Panc1 (cell line): Measurements from ENCODE around the gene DIP2C. TPM values are rescaled to one million over a fixed set of nuclear protein-coding genes. Genes with fewer than 3 reads are reported as not detected.

Experiments used
- ATAC-seq: fragments of 200-7000 bp; cut with Tn5 transposase; 2 replicates; pipeline ENCODE4 v1.9.1; 2020; ENCODE audit warnings: mild to moderate bottlenecking, moderate library complexity
- BruUV-seq: library from RNA; stranded (reverse); fragments of 400-500 nt; replicated peaks from 2 replicates; lab custom pipeline; 2021; lab: Mats Ljungman, UMichigan
- CTCF ChIA-PET: fragments of 300-600 bp; sonication (Branson Sonifier 250); formaldehyde crosslinking; loops from one replicate; lab custom pipeline; 2022; ENCODE audit warnings: antibody characterized with exemption; lab: Charles Lee
- POLR2A ChIA-PET: fragments of 300-600 bp; sonication (Branson Sonifier 250); formaldehyde crosslinking; loops from one replicate; lab custom pipeline; 2022; ENCODE audit warnings: antibody characterized with exemption; lab: Charles Lee
- DNase-seq: peaks from one replicate; pipeline ENCODE4 v3.0.0-alpha.2; 2010; ENCODE audit warnings: low read depth, low spot score
- H3K27ac ChIP-seq: 2 replicates; pipeline ENCODE4 v1.5.1; 2011; ENCODE audit warnings: mild to moderate bottlenecking, low read length, inconsistent platforms
- H3K27me3 ChIP-seq: fragments of 200-500 bp; sonication (Bioruptor generic); 2 replicates; pipeline ENCODE4 v1.6.0; 2014; ENCODE audit warnings: low read length, inconsistent platforms; ENCODE audit not compliant: control insufficient read depth, insufficient read depth
- H3K36me3 ChIP-seq: fragments of 200-500 bp; sonication (Bioruptor generic); 2 replicates; pipeline ENCODE4 v1.5.1; 2014; ENCODE audit warnings: inconsistent platforms, mild to moderate bottlenecking, low read length, moderate library complexity; ENCODE audit not compliant: control insufficient read depth, insufficient read depth
- H3K4me1 ChIP-seq: 2 replicates; pipeline ENCODE4 v1.5.1; 2011; ENCODE audit warnings: inconsistent platforms, mild to moderate bottlenecking, low read length, moderate library complexity; ENCODE audit not compliant: control insufficient read depth, insufficient read depth
- H3K4me3 ChIP-seq, 2 experiments: 2 replicates each; pipeline ENCODE4 v1.5.1; 2011 to 2012; ENCODE audit warnings: low read depth in 2 of 2, low read length in 2 of 2, mild to moderate bottlenecking in 2 of 2, inconsistent platforms in 1 of 2, moderate library complexity in 1 of 2
- H3K9me3 ChIP-seq: fragments of 200-500 bp; sonication (Bioruptor generic); 2 replicates; pipeline ENCODE4 v1.5.1; 2014; ENCODE audit warnings: low read depth, mild to moderate bottlenecking, inconsistent platforms, low read length, moderate library complexity; ENCODE audit not compliant: control insufficient read depth, insufficient read depth
- POLR2AphosphoS5 ChIP-seq: IDR thresholded peaks from 2 replicates; pipeline ENCODE4 v1.6.1; 2012; ENCODE audit warnings: mild to moderate bottlenecking, low read depth, low read length, moderate library complexity
- SIN3A ChIP-seq: IDR thresholded peaks from 2 replicates; pipeline ENCODE4 v1.6.1; 2012; ENCODE audit warnings: low read depth, mild to moderate bottlenecking, low read length, moderate library complexity, borderline replicate concordance; ENCODE audit not compliant: insufficient read depth
- TCF7L2 ChIP-seq: IDR thresholded peaks from 2 replicates; pipeline ENCODE4 v1.6.1; 2011; ENCODE audit warnings: mild to moderate bottlenecking, low read depth, low read length, inconsistent platforms
- in situ Hi-C: cut with HindIII; loops from 2 replicates; pipeline ENCODE4 v1.10.0; 2016; ENCODE audit warnings: low sequenced_read_pairs, low pct_unique_long_range_greater_than_20kb
- intact Hi-C: fragments of 100-400 bp; cut with micrococcal nuclease; formaldehyde crosslinking; loops from one replicate; pipeline ENCODE4 v1.10.0; 2022; ENCODE audit not compliant: unreplicated experiment
- total RNA-seq: library from RNA; stranded (reverse); gene quantifications from one replicate; pipeline ENCODE4 v1.2.1, GENCODE V29; 2021; ENCODE audit not compliant: unreplicated experiment
- TF ChIP-seq, protein P1 (sequence below), 2 experiments: IDR thresholded peaks; 2 replicates each; pipeline ENCODE4 v1.6.1; 2011 to 2012; ENCODE audit warnings: low read depth in 2 of 2, control low read depth in 1 of 2, low read length in 1 of 2, mild to moderate bottlenecking in 1 of 2, moderate library complexity in 1 of 2; ENCODE audit not compliant: insufficient read depth in 1 of 2
- TF ChIP-seq, protein P2 (sequence below): fragments of 450-650 bp; IDR thresholded peaks from 2 replicates; pipeline ENCODE4 v1.5.1; 2017; ENCODE audit warnings: mild to moderate bottlenecking

Gene DIP2C
- total RNA-seq, 1 experiment from 2014 or later: 13.2 TPM

DNA sequence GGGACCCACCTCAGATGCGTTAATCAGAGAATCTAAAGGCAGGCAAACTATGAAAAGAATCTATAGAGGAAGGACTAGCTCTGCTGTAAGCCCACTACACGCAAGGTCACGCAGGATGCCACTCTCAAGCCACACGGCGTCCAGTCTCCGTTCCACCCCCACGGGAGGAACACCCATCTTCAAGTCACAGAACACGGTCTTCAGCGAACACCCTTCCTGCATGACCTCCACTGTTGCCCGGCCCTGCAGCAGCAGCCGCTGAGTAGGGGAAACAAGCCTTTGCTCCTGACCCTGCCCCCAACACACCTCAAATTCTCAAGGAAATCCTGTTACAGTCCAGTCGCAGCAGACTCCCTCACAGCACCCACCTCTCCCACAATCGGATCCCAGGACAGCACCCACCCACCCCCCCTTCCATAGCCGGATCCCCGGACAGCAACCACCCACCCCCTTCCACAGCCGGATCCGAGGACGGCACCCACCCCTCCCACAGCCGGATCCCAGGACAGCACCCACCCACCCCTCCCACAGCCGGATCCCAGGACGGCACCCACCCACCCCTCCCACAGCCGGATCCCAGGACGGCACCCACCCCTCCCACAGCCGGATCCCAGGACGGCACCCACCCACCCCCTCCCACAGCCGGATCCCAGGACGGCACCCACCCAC lies 133.7 kb downstream of the DIP2C start:
- Histone ChIP-seq H3K27me3 (no peaks in the 10 kb centered on the region), H3K4me1 (peaks cover 7% of the 10 kb centered on the region), H3K36me3 (no peaks in the 10 kb centered on the region), H3K27ac (no peak overlapping the region), H3K9me3 (no peaks in the 10 kb centered on the region), H3K4me3 (no peak overlapping the region)
- ChIA-PET POLR2A (no interaction called here), CTCF (no interaction called here)
- no peak for TF ChIP-seq SIN3A
- TF ChIP-seq POLR2AphosphoS5: no peak
- TF ChIP-seq, protein P1, sequence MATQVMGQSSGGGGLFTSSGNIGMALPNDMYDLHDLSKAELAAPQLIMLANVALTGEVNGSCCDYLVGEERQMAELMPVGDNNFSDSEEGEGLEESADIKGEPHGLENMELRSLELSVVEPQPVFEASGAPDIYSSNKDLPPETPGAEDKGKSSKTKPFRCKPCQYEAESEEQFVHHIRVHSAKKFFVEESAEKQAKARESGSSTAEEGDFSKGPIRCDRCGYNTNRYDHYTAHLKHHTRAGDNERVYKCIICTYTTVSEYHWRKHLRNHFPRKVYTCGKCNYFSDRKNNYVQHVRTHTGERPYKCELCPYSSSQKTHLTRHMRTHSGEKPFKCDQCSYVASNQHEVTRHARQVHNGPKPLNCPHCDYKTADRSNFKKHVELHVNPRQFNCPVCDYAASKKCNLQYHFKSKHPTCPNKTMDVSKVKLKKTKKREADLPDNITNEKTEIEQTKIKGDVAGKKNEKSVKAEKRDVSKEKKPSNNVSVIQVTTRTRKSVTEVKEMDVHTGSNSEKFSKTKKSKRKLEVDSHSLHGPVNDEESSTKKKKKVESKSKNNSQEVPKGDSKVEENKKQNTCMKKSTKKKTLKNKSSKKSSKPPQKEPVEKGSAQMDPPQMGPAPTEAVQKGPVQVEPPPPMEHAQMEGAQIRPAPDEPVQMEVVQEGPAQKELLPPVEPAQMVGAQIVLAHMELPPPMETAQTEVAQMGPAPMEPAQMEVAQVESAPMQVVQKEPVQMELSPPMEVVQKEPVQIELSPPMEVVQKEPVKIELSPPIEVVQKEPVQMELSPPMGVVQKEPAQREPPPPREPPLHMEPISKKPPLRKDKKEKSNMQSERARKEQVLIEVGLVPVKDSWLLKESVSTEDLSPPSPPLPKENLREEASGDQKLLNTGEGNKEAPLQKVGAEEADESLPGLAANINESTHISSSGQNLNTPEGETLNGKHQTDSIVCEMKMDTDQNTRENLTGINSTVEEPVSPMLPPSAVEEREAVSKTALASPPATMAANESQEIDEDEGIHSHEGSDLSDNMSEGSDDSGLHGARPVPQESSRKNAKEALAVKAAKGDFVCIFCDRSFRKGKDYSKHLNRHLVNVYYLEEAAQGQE (IDR thresholded peaks at IDR 0.05; ENCODE audit: insufficient read depth in 1 of 2, low read depth in 2 of 2, low read length in 1 of 2): no peak
- TF ChIP-seq TCF7L2: no peak
- no TSS peak for BruUV-seq
- in situ Hi-C loops (no loop called here), intact Hi-C loops (no loop called here)
- no peak for ATAC-seq
- no peak for DNase-seq

DNA sequence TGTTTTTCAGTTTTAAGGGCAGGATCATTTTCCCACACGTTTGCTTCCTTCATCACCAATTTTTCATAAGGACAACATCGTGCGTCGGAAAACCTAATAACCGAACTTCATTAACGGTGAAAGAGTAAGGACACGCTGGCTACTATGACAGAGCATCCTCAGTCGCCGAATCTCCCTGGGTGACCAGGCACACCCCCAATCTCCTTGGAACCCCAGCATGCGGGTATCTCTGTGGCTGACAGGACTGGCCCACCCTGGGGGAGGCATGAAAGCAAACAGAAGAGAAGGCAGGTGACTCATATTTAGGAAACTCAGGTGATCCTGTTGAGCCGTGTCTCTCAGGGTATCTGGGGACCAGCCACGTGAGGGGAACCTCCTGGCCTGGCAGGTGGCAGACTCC lies 134.2 kb downstream of the DIP2C start:
- Histone ChIP-seq H3K27ac (no peak overlapping the region), H3K4me1 (peaks cover 7% of the 10 kb centered on the region), H3K4me3 (no peak overlapping the region), H3K9me3 (no peaks in the 10 kb centered on the region), H3K36me3 (no peaks in the 10 kb centered on the region), H3K27me3 (no peaks in the 10 kb centered on the region)
- no peak for DNase-seq
- in situ Hi-C loops: no loop called here
- ATAC-seq: no peak
- POLR2A ChIA-PET: no interaction called here
- intact Hi-C loops: no loop called here
- CTCF ChIA-PET: no interaction called here
- TF ChIP-seq SIN3A (no peak), TCF7L2 (no peak), POLR2AphosphoS5 (no peak)
- TF ChIP-seq, protein P2, sequence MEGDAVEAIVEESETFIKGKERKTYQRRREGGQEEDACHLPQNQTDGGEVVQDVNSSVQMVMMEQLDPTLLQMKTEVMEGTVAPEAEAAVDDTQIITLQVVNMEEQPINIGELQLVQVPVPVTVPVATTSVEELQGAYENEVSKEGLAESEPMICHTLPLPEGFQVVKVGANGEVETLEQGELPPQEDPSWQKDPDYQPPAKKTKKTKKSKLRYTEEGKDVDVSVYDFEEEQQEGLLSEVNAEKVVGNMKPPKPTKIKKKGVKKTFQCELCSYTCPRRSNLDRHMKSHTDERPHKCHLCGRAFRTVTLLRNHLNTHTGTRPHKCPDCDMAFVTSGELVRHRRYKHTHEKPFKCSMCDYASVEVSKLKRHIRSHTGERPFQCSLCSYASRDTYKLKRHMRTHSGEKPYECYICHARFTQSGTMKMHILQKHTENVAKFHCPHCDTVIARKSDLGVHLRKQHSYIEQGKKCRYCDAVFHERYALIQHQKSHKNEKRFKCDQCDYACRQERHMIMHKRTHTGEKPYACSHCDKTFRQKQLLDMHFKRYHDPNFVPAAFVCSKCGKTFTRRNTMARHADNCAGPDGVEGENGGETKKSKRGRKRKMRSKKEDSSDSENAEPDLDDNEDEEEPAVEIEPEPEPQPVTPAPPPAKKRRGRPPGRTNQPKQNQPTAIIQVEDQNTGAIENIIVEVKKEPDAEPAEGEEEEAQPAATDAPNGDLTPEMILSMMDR: no peak
- TF ChIP-seq, protein P1 (IDR thresholded peaks at IDR 0.05; ENCODE audit: insufficient read depth in 1 of 2, low read depth in 2 of 2, low read length in 1 of 2): no peak
- no TSS peak for BruUV-seq
